Measurements from ENCODE around the gene TMEM181.
A peak's percentile ranks its signal among the peaks of the same experiment; 100 is the strongest.

TMEM181 gene

GRCh38 chr6:158621694-158622544 lies 62.0 kb downstream of the TMEM181 start:
- DNase-seq, result no peak
- H3K4me3 Mint-ChIP-seq, result no peak overlapping the region
- peaks cover 31% of the 10 kb centered on the region for H3K4me1 Mint-ChIP-seq
- no peaks in the 10 kb centered on the region for H3K27me3 Mint-ChIP-seq (ENCODE audit: low read depth, poor library complexity)
- peaks cover 22% of the 10 kb centered on the region for H3K9me3 Mint-ChIP-seq
- TF ChIP-seq CTCF (IDR thresholded peaks at IDR 0.05), result no peak
- peaks cover 84% of the 10 kb centered on the region for H3K36me3 Mint-ChIP-seq (ENCODE audit: low read depth)
- no peak overlapping the region for H3K27ac Mint-ChIP-seq

- no peak overlapping the region for H3K4me3 Mint-ChIP-seq
- TF ChIP-seq CTCF (IDR thresholded peaks at IDR 0.05), result no peak
- H3K27ac Mint-ChIP-seq, result no peak overlapping the region
- H3K9me3 Mint-ChIP-seq, result peaks cover 15% of the 10 kb centered on the region
- H3K36me3 Mint-ChIP-seq (ENCODE audit: low read depth), result peaks cover 81% of the 10 kb centered on the region
- DNase-seq, result no peak
- peaks cover 39% of the 10 kb centered on the region for H3K4me1 Mint-ChIP-seq
- no peaks in the 10 kb centered on the region for H3K27me3 Mint-ChIP-seq (ENCODE audit: low read depth, poor library complexity)
Measured at GRCh38 chr6:158622545-158623190, 62.8 kb downstream of the TMEM181 start.

- Mint-ChIP-seq H3K4me1 (peaks cover 61% of the 10 kb centered on the region), H3K27me3 (ENCODE audit: low read depth, poor library complexity) (no peaks in the 10 kb centered on the region), H3K36me3 (ENCODE audit: low read depth) (peaks cover 70% of the 10 kb centered on the region), H3K4me3 (no peak overlapping the region), H3K27ac (peak overlapping the region; percentile 93), H3K9me3 (no peaks in the 10 kb centered on the region)
- TF ChIP-seq CTCF (IDR thresholded peaks at IDR 0.05), result no peak
- no peak for DNase-seq
Measured at GRCh38 chr6:158624684-158625682, 65.1 kb downstream of the TMEM181 start.

GRCh38 chr6:158625881-158626305 lies 66.0 kb downstream of the TMEM181 start:
- H3K36me3 Mint-ChIP-seq (ENCODE audit: low read depth), result peaks cover 63% of the 10 kb centered on the region
- DNase-seq, result no peak
- no peaks in the 10 kb centered on the region for H3K27me3 Mint-ChIP-seq (ENCODE audit: low read depth, poor library complexity)
- no peak overlapping the region for H3K4me3 Mint-ChIP-seq
- H3K9me3 Mint-ChIP-seq, result no peaks in the 10 kb centered on the region
- H3K4me1 Mint-ChIP-seq, result peaks cover 66% of the 10 kb centered on the region
- H3K27ac Mint-ChIP-seq, result peak overlapping the region; percentile 93
- TF ChIP-seq CTCF (IDR thresholded peaks at IDR 0.05), result no peak

GRCh38 chr6:158626360-158627167 lies 66.7 kb downstream of the TMEM181 start:
- TF ChIP-seq CTCF (IDR thresholded peaks at IDR 0.05), result no peak
- Mint-ChIP-seq H3K9me3 (no peaks in the 10 kb centered on the region), H3K36me3 (ENCODE audit: low read depth) (peaks cover 63% of the 10 kb centered on the region), H3K27ac (peak overlapping the region; percentile 96), H3K4me1 (peaks cover 72% of the 10 kb centered on the region), H3K27me3 (ENCODE audit: low read depth, poor library complexity) (no peaks in the 10 kb centered on the region), H3K4me3 (no peak overlapping the region)
- no peak for DNase-seq

Measured in nephron progenitor cell (in vitro differentiated cells).